IgD-negative memory B cell (primary cell): ENCODE measurements around the gene ANXA6. TPM values are rescaled to one million over a fixed set of nuclear protein-coding genes. Genes with fewer than 3 reads are reported as not detected.

Experiments
- polyA plus RNA-seq: library from polyadenylated mRNA; unstranded; fragments of 300-500 nt; fragmentation: Illumina TruSeq; gene quantifications from one replicate; pipeline ENCODE4 v1.2.3, GENCODE V29; 2021

The ANXA6 gene
- polyA plus RNA-seq, 1 donor from 2014 or later: 298 TPM

Other genes with a start within 250 kb of the ANXA6 start
- 2.8 TPM for gene GPX3, start 137.2 kb downstream of the ANXA6 start, polyA plus RNA-seq
- 78.3 TPM for gene TNIP1, start 76.7 kb downstream of the ANXA6 start, polyA plus RNA-seq
- gene CCDC69, start 66.3 kb upstream of the ANXA6 start, polyA plus RNA-seq: 75.5 TPM
- gene GM2A, start 95.4 kb upstream of the ANXA6 start, polyA plus RNA-seq: 31.5 TPM
- gene SLC36A3, start 146.0 kb upstream of the ANXA6 start, polyA plus RNA-seq: not detected
- gene SLC36A2, start 189.8 kb upstream of the ANXA6 start, polyA plus RNA-seq: not detected